ENCODE results near the gene AQP12A.
"Not testable (repeated sequence)": the region's sequence is repeated elsewhere in the genome, so short reads cannot be mapped to it uniquely, and the experiment has no call there.

AQP12A gene

DNA sequence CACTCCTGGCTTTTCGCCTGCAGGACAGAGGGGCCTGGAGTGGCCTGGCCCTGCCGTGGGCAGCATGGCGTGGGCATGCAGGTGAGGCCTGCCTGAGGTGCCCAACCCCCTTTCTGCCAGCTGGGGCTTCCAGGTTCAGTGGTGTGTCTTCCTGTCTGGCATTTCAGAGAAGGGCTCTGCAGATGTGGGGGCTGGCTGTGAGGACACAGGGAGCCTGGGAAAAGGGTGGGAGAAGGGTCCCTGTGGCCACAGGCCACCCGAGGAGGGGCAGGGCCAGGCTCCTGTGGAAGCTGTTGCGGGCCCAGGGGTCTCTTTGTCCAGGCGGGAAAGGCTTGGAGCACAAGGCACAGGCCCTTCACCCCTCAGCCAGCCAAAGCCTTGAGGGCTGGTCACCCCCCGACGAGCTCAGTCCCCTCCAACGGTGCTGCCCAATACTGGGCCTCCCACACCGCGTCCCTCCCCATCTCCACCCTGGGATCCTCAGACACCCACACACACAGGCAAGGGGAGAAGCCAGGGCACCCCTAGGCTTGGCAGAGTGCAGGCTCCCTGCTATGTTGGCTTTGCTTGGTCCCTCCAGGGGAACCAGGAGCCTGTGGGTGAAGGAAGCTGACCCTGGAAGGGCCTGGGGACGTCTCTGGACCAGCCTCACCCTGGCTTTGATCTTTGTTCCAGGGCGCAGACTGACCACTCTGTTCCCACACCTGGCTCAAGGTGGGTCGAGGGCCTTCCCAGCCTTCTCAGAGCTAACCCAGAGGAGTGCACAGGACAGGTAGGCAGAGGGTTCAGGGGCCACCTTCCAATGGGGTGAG, 3.7 kb upstream of the AQP12A start:
- no peak for DNase-seq (ENCODE audit: low read depth in 2 of 2)

DNA sequence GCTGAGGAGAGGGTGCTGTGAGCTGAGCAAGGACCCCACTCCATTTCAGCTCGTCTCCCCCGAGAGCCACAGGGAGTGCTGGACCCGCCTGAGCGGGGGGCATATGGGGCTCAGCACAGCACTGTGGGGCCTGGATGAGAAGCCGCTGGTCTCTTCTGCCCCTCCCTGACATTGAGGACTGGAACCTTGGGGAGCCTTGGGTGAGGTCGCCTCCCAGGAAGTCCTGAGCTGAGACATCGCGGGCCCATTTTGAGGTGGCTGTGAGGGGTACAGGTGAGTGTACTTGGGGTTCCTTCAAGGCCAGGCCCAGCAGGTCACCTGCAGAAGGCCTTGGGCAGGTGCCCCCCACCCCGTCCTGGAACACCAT, 3.1 kb upstream of the AQP12A start:
- no peak for DNase-seq (ENCODE audit: low read depth in 2 of 2)

DNA sequence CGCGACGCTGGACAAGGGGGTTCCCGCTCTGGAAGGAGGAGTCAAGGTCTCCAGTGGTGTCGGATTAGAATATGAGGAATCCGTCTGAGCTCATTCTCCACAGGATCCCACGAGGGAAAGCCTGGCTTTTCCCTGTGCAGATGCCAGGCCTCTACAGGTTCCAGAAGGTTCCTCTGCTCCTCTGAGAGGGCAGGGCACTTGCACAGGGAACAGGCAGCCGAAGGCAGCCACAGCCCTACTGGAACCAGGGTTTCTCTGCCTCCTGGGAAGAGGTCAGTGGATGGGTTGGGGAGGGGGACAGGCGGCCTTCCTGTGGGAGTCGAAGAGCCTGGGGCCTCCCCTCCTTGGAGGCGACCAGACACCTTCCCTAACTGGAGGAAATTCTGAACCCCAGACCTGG, 1.7 kb upstream of the AQP12A start:
- DNase-seq (ENCODE audit: low read depth in 2 of 2): no peak

DNA sequence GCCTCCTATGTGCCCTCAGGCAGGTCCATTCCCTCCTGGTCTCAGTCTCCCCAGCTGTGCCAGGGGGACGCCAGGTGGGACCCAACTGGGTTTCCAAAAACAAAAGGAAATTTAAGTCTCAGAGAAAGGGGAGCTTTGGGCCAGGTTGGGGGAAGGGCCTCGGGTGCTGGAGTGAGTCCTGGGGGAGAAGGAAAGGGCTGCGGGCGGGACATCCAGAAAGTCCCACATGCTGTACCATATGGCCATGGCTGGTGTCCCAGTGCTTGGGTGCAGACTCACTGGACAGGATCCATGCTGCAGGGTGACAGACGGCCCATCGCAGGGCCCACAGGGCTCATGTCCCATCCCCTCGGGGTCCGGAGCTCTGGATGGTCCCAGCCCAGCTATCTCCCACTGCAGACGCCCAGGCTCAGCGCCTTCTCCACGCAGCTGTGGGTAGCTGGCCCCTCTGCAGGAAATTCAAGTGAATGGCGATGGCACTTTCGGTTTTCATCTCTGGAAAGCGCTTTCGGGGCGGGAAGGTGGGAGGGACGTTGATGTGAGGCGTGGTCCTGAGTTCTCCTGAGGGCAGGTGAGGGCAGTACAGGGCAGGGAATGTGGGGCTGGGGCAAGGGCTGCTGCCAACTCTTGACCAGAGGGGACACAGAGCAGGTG, 1.1 kb upstream of the AQP12A start:
- not testable (repeated sequence) for DNase-seq (ENCODE audit: low read depth in 2 of 2)

DNA sequence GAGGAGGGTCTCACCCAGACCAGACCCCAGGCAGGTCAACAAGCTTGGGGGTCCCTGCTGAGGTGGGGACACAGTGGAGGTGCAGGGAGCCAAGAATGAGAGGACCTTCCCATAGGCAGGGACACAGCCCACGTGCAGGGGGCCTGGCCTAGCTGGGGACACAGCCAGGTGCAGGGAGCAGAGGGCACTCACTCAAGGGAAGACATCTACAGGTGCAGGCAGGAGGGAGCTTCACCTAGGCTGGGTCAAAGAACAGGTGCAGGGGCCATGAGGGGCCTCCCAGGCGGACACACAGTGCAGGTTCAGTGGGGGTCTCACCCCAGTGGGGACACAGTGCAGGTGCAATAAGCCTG, 615 bp upstream of the AQP12A start:
- DNase-seq (ENCODE audit: low read depth in 2 of 2): not testable (repeated sequence)

DNA sequence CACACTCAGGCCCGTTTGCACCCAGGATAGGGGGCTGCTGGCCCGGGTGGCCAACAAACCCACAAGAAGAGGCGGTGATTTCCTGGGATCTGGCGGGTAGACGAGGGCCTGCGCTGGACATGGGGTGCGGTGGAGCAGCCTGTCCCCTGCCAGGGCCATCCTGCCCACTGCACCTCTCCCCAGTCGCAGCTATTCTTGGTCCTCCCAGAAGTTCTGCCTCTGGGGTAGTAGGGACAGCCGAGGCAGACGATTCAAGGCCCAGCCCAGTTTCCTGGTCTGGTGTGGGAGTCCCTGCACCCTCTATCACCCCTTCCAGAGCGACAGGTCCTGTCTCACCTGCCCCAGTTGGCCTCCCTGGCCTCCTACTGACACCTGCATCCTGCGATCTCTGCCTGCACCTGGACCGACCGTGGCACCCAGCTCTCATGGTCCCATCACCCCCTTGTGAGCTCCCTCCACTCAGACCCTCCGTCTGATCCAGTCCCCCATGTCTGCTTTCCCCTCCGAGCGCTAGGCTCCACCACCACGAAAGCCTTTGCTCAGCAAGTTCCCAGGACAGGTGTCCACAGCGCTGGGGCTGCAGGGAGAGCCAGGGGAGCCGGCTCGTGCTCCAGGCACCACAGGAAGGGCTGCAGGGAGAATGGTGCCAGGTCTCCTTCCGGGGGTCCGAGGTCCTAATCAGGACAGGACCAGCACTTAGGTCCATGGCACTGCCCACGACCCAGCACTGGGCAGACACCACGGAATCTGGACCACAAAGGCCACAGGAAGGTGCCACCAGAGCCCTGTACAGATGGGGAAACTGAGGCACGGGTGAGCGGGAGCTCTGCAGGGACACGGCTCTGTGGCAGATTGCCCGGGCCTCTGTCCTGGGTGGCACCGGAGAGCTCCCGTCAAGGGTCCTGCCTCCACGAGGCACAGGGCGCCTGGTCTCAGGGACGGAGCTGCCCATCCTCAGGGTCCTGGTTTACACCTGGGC, 1.2 kb downstream of the AQP12A start:
- not testable (repeated sequence) for DNase-seq (ENCODE audit: low read depth in 2 of 2)

DNA sequence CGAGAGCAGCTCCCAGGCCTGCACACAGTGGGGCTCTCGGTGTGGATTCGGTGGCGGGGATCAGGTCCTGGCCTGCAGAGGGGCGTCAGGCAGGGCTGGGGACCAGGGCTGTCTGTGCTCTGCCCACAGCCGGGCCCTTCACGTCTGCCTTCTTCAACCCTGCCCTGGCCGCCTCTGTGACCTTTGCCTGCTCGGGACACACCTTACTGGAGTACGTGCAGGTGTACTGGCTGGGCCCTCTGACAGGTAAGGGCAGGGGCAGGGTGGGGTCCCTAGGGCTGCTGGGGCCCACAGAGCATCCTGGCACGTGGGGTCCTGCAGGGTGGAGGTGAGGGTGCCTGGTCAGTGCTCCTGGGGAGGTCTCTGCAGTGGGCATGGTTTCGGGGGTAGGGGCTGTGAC, 2.6 kb downstream of the AQP12A start:
- not testable (repeated sequence) for DNase-seq (ENCODE audit: low read depth in 2 of 2)

DNA sequence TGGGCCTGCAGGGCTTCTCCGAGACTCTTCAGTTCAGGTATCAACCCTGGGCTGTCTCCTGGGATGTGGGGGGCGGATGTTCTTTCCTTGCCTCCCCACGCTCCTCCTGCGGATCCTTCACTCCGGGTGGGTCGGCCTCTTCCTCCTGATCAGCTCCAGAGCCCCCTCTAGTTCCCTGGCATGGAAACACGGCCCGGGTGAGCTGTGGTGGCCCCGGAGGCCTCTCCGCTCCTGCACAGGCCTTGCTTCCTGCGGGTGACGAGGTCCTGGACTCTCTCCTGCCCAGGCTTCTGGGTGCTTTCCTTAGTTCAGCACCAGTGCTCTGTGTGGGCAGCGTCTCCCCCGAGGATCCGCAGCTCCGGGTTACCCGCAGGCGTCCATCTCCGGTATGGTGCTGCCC, 3.9 kb downstream of the AQP12A start:
- not testable (repeated sequence) for DNase-seq (ENCODE audit: low read depth in 2 of 2)

DNA sequence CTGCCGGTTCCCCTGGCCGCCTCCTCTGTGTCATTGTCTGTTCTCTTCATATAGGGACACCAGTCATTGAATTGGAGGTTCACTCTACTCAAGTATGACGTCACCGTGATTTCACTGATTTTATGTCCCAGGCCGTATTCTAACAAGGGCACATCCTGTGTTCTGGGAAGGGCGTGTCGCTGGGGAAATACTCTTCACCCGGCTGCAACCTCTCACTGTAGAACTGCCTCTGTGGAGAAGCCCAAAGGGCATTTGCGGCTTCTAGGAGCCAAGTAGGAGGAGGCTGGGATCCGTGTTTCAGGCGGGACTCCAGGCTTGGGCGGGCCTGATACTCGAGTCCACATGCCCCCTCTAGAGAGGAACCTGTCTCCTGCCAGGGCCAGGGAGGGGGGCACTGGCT, 4.8 kb downstream of the AQP12A start:
- not testable (repeated sequence) for DNase-seq (ENCODE audit: low read depth in 2 of 2)

DNA sequence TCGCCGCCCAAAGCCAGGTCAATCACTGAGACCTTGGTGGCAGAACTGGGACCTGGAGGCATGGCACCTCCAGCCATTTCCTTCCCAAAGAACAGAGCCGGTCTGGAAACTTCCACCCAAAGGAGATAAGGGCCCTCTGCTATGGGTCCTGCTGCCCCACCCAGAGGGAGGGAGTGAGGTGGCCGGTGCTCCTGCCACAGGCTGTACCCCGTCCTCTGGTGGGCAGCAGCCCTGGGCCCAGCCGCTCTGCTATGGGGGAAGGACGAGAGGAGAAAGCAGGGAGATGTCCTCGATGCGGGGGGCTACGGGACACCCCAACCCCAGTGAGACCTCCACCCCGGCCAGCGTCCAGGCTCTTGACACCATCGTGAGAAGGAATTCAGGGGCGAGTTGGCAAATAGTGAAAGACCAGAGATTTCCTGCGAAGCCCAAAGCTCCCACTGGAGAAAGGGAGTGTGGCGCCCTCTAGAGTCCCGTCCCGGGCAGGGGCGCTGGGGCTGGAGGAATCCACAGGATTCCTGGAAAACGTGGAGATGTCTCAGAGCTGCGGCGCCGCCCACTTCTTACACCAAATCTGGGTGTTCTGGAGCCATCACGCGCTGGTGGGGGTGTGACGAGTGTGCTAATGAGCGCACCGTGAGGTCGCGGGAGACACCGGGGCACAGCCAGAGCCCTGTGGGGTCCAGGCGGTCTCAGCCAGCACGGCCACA, 7.3 kb downstream of the AQP12A start:
- not testable (repeated sequence) for DNase-seq (ENCODE audit: low read depth in 2 of 2)

DNA sequence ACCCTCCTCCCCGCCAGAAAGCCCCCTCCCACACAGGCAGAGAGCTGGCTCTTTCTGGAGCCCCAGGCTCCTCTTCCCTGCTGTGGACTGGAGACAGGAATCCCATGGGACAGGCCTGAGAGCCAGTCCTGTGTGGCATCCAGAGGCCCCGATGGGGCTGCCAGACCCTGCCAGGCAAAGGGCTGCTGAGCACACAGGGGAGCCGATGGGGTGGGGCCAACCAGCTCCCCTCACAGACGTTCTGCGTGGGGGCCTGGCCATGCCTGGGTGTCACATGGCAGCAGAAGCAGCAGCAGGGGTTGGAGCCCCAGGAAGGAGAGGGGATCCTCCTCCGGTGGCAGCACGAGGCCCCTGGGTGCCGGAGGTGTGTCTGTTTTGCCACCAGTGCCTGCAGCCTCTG, 8.2 kb downstream of the AQP12A start:
- not testable (repeated sequence) for DNase-seq (ENCODE audit: low read depth in 2 of 2)

DNA sequence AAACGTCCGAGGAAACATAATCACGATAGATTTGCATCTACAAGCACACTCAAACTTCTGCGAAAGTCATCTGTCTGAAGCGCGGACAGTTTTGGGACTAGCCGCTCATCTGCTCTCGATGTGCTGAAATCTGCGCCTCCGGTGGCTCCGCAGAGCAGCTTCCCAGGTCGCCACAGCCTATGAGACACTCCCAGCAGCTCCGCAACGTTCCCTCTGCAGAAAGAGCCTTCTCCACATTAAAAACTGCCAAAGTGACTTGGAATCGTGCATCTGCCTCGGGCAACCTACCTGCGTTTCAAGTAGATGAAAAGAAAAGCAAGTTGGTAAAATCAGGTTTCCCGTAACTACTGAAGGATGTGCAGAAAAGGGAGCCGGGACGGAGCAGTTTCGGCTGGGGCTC, 8.9 kb downstream of the AQP12A start:
- not testable (repeated sequence) for DNase-seq (ENCODE audit: low read depth in 2 of 2)

DNA sequence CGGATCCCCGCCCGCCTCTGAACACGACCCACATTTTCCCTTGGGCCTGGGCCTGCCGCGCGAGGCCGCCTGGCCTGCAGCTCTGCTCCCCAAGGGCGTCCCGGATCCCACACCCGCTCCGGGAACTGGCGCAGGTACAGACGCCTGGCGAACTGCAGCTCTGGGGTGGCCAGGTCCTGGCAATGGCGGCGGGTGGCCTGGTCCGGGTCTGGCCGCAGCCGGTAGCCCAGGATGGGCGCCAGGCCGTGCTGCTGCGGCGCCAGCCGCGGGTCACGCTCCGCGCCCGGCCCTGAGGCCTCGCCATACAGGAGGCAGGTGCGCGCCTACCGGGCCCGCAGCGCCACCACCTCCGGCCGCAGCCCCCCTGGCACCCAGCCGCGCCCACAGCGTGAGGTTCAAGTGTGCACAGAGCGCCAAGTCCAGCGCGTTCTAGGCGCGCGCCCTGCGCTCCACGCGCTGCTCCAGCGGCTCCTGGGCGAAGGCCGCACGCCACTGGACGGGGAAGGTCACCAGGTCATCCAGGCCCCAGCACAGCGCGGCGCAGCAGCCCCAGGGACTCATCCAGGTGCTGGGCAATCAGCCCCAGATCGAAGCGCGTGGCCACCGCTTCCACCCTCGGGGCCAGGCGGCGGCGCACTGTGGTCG, 9.5 kb downstream of the AQP12A start:
- no peak for DNase-seq (ENCODE audit: low read depth in 2 of 2)

DNA sequence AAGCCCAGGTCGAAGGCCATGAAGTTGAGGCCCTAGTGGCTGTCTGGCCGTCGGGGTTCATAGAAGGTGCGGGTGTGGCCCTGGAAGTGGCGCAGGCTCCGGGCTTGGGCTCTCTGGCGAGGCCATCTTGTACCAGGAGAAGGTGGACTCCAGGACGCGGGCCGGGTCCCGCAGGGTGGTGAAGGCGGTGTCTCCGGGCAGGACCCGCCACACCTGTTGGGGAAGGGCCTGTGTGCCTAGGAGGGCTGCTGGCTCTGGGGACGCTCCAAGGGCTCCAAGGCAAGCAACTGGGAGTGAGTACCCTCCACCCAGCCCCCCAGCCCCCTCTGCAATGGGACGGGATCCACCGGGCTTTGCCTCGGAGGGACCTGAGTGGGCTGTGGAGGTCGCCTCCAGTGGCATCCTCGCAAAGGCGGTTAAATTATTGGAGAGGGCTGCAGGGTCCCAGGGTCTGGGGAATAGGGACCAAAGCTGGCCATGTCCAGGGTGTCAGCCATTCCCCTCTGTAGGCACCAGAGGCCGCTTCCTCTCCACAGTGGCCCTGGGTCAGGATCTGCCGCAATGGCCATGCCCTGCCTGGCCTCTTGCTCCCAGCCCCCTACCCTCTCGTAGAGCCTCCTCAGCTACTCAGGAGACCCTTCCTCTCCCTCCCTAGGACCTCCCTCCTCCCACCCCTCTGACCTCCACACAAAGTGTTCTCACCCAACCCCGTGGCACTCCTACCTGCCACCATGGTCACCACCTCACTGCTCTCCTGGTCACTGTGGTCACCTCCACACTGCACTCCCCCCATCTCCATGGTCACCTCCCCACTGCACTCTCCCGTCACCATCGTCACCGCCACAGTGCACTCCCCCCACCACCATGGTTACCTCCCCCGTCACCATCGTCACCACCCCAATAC, 10.3 kb downstream of the AQP12A start:
- DNase-seq (ENCODE audit: low read depth in 2 of 2): no peak

DNA sequence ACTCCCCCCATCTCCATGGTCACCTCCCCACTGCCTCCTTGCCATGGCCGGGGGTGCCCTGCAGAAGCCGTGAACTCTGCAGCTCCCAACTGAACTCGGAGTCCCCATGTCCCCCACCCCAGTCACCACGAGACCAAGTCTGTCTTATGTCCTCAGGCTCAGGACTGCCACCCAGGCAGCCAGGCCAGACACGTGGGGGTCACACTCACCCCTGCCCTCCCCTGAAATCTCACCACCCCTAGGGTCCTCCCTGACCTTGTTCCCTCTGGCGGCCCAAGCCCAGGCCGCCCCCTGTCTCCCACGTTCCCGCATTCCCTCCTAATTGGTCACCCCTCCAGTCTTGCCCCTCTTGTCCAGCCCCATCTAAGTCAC, 11.0 kb downstream of the AQP12A start:
- no peak for DNase-seq (ENCODE audit: low read depth in 2 of 2)

DNA sequence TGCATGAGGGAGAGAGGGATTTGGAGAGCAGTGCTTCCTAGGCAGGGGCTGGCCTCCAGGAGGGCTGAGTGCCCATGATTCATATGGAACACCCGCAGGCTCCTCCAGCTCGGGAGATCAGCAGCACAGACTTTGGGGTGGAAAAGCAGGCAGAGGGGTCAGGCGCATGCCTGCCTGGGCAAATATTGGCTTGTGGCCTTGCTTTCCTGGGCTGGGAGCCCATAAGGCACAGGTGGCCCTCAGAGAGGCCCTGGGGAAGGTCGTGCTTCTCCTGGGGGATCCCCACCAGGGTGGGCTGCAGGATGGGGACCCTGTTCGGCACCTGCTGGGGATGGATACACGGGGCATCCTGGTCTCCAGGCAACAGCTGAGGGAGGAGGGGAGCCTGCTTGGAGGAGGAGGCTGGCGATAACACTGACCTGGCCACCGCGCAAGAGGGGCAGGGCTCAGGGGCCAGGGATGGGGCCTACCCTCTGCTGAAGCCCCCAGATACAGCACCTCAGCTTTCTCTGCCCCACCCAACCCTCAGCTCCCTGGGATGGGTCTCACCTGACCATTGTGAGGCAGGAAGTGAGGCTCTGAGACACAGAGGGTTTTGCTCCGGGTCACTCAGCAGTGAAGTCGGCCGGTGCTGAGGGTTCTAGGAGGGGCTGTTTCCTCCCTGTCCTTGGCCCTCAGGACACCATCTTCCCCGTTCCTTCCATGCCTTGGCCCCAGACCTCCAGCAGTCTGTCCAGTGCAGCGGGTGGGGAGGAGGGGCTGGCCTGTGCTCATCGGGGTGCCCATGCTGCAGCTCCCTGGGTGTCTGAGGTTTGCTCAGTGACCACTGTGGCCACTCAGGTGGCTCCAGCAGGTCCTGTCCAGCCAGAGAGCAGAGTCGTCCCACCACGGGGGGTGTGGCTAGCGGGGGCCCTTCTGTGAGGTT, 12.0 kb downstream of the AQP12A start:
- no peak for DNase-seq (ENCODE audit: low read depth in 2 of 2)

DNA sequence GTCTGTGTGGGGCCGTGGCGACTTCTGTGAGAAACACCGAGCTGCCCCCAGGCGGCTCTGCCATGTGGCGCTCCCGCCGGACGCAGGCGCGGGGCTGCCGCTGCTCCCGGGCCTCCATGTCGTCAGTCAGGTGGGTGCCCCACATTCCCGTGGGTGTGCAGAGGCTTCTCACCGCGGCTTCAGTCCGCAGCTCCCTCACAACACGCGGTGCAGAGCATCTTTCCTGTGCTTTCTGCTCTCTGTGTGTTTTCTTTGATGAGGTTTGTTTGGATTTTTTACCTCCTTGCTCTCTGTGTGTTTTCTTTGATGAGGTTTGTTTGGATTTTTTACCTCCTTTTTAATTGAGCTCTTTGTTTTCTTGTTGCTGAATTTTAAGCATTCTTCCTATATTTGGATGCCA, 13.0 kb downstream of the AQP12A start:
- peak in 1 of 2 donors; percentile 9 for DNase-seq (ENCODE audit: low read depth in 2 of 2)

DNA sequence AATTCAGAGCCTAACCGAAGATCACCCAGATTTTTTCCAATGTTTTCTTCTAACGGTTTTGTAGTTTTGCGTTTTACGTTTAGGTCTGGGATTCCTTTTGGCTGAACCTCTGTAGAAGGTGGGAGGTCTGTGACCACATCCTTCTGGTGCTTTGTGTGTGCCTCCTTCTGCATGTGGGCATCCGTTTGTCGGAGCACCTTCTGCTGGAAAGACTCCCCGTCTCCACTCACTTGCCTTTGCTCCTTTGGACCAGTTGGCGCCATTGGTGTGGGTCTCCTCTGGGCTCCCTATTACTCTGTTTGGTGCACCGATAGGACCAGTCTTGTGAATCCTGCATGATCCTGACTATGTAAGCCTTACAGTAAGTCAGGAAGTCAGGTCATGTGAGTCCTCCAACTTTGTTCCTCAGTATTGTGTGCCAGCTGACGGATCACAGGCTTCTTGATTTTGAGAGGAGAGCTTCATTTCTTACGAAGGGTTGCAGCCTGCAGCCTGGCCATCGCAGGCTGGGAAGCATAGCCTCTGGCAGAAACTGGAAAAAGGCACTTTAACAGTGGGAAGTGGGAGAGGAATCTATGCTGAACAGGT, 13.6 kb downstream of the AQP12A start:
- DNase-seq (ENCODE audit: low read depth in 2 of 2): no peak

All from stimulated activated CD8-positive, alpha-beta memory T cell treated with anti-CD3 and anti-CD28 coated beads, Interleukin-15, amount 100 ng/mL, for 4 hours (primary cell).